Measurements from ENCODE around the gene RAB37. TPM values are rescaled to one million over a fixed set of nuclear protein-coding genes. Genes with fewer than 3 reads are reported as not detected.

The RAB37 gene
- total RNA-seq, 1 donor from 2014 or later = 2.5 TPM

GRCh38 chr17:74779501-74779900 is 42.4 kb downstream of the RAB37 start:
- no peak for DNase-seq (ENCODE audit: low spot score)
- H3K27me3 Mint-ChIP-seq (ENCODE audit: unreplicated experiment) = peaks cover 18% of the 10 kb centered on the region
- no peaks in the 10 kb centered on the region for H3K9me3 Mint-ChIP-seq (ENCODE audit: unreplicated experiment)
- TF ChIP-seq CTCF (IDR thresholded peaks at IDR 0.05; ENCODE audit: unreplicated experiment) = no peak
- peaks cover 41% of the 10 kb centered on the region for H3K4me1 Mint-ChIP-seq (ENCODE audit: unreplicated experiment)
- no peak overlapping the region for H3K4me3 Mint-ChIP-seq (ENCODE audit: unreplicated experiment)
- peak overlapping the region; percentile 48 for H3K27ac Mint-ChIP-seq (ENCODE audit: unreplicated experiment)
- H3K36me3 Mint-ChIP-seq (ENCODE audit: low read depth, unreplicated experiment) = peaks cover 10% of the 10 kb centered on the region

DNA sequence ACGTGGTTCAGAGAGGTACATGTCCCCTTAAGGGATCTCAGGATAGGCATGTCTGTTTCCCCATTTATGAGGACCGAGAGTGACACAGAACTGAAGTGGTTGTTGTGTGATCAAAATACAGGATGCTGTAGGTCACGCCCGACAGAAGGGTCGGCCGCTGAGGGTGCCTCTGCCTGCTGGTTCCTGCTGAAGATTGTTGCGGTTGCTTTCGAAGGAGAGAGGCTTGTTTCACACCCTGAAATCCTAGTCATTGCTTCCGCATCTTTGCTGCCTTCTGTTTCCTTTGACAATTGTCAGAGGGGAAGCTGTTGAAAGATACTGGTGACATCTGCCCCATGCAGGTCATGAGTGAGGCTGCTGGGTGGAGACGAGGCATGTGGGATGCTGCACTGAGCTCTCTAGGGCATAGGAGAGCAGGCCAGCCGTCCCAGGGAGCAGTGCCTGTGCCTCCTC is 42.9 kb downstream of the RAB37 start:
- Mint-ChIP-seq H3K27me3 (ENCODE audit: unreplicated experiment) (peaks cover 18% of the 10 kb centered on the region), H3K9me3 (ENCODE audit: unreplicated experiment) (no peaks in the 10 kb centered on the region), H3K36me3 (ENCODE audit: low read depth, unreplicated experiment) (peaks cover 14% of the 10 kb centered on the region), H3K4me3 (ENCODE audit: unreplicated experiment) (no peak overlapping the region), H3K4me1 (ENCODE audit: unreplicated experiment) (peaks cover 44% of the 10 kb centered on the region), H3K27ac (ENCODE audit: unreplicated experiment) (peak overlapping the region; percentile 48)
- no peak for DNase-seq (ENCODE audit: low spot score)
- TF ChIP-seq CTCF (IDR thresholded peaks at IDR 0.05; ENCODE audit: unreplicated experiment) = no peak

DNA sequence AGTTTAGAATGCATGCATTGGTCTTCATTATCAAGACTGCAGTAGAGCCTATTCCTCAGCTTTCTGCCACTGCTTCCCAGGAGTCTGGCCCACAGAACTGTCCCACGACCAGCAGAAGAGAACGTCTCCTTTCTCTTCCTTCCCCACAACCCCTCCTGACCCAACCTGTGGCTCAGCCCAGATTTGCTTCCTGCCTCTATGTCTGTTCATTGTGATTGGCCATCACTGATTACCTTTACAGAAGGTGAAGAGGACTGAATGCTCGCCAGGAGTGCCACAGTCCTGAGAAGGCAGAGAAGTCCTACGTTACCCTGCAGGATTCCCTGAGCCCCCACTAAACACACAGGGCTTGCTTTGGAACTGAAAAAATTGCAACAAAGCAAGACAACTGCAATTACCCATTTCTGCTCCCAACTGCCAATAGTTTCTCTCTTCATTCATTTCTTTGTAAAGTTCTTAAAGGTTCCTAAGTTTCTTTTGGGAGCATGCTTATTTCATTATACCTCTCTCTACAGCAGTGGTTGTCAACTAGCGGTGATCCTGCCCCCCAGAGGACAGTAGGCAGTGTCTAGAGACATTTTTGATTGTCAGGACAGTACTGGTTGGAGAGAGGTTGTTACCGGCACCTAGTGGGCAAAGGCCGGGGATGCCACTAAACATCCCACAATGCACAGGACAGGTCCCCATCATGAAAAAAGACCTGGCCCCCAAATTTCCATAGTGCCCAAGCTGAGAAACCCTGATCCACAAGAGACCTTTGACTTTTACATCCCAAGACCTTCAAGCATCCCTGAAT is 43.6 kb downstream of the RAB37 start:
- peaks cover 18% of the 10 kb centered on the region for H3K27me3 Mint-ChIP-seq (ENCODE audit: unreplicated experiment)
- H3K9me3 Mint-ChIP-seq (ENCODE audit: unreplicated experiment) = no peaks in the 10 kb centered on the region
- H3K27ac Mint-ChIP-seq (ENCODE audit: unreplicated experiment) = no peak overlapping the region
- H3K4me3 Mint-ChIP-seq (ENCODE audit: unreplicated experiment) = no peak overlapping the region
- peaks cover 13% of the 10 kb centered on the region for H3K36me3 Mint-ChIP-seq (ENCODE audit: low read depth, unreplicated experiment)
- DNase-seq (ENCODE audit: low spot score) = peak; percentile 29
- TF ChIP-seq CTCF (IDR thresholded peaks at IDR 0.05; ENCODE audit: unreplicated experiment) = no peak
- peaks cover 39% of the 10 kb centered on the region for H3K4me1 Mint-ChIP-seq (ENCODE audit: unreplicated experiment)

DNA sequence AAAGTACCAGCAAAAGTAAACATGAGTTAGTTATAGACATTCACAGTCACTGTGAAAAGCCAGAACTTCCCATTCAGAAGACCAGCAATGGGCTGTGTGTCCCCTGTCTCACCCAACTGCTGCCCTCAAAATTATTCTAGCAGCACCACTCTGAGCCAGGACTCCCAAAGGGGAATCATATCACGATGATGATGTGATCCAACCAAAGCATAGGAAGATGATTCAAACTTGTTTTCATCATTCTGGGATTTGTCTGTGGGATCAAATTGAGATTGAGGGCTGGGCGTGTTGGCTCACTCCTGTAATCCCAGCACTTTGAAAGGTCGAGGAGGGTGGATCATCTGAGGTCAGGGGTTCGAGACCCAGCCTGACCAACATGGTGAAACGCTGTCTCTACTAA is 45.5 kb downstream of the RAB37 start:
- Mint-ChIP-seq H3K4me3 (ENCODE audit: unreplicated experiment) (no peak overlapping the region), H3K9me3 (ENCODE audit: unreplicated experiment) (no peaks in the 10 kb centered on the region), H3K27ac (ENCODE audit: unreplicated experiment) (no peak overlapping the region), H3K4me1 (ENCODE audit: unreplicated experiment) (peaks cover 31% of the 10 kb centered on the region), H3K36me3 (ENCODE audit: low read depth, unreplicated experiment) (peaks cover 21% of the 10 kb centered on the region), H3K27me3 (ENCODE audit: unreplicated experiment) (peaks cover 7% of the 10 kb centered on the region)
- DNase-seq (ENCODE audit: low spot score) = no peak
- TF ChIP-seq CTCF (IDR thresholded peaks at IDR 0.05; ENCODE audit: unreplicated experiment) = no peak

DNA sequence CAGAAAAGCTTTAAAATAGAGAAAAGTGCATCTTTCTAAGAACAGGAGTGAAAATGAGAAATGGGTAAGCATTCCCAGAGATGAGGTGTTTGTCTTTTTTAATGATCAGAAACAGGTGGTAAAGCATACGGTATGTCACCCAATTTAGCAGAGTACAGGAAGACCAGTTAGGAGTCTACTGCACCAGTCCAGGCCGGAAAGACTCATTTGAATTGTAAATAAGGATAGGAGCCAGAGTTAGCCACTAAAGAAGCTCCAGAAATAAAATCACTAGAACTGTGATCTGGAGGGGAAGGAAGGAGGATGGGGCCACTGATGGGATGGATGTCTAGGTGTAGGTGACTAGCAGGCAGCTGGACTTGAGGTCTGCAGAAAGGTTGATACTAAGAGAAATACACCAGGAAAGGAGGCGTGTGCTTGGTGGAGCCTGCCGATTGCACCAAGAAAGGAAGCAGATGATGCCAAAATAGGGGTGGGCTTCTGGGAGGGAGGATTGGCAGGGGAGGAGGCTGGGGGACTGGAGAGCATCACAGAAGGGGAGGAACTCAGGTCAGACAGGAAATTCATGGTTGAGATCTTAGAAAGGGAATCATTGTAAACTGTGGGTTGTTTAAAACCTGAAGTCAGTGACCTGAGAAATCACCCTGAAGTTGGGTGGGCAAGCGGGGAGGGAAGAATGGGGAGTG is 47.2 kb downstream of the RAB37 start:
- TF ChIP-seq CTCF (IDR thresholded peaks at IDR 0.05; ENCODE audit: unreplicated experiment) = no peak
- Mint-ChIP-seq H3K36me3 (ENCODE audit: low read depth, unreplicated experiment) (peaks cover 26% of the 10 kb centered on the region), H3K4me3 (ENCODE audit: unreplicated experiment) (peak overlapping the region; percentile 56), H3K27me3 (ENCODE audit: unreplicated experiment) (peaks cover 7% of the 10 kb centered on the region), H3K4me1 (ENCODE audit: unreplicated experiment) (peaks cover 20% of the 10 kb centered on the region), H3K9me3 (ENCODE audit: unreplicated experiment) (no peaks in the 10 kb centered on the region), H3K27ac (ENCODE audit: unreplicated experiment) (no peak overlapping the region)
- DNase-seq (ENCODE audit: low spot score) = no peak
